Kidney capillary endothelial cell (primary cell): ENCODE measurements around the gene MPP3.
"Not testable (repeated sequence)": the region's sequence is repeated elsewhere in the genome, so short reads cannot be mapped to it uniquely, and the experiment has no call there.

ENCODE experiments used
- DNase-seq: peaks from one replicate; pipeline ENCODE4 v3.0.0-alpha.2; 2018; ENCODE audit warnings: low spot score

The MPP3 gene

GRCh38 chr17:43860927-43861622 is 28.1 kb upstream of the MPP3 start:
- peak; percentile 26 for DNase-seq

GRCh38 chr17:43860077-43860725 is 27.3 kb upstream of the MPP3 start:
- DNase-seq: no peak

DNA sequence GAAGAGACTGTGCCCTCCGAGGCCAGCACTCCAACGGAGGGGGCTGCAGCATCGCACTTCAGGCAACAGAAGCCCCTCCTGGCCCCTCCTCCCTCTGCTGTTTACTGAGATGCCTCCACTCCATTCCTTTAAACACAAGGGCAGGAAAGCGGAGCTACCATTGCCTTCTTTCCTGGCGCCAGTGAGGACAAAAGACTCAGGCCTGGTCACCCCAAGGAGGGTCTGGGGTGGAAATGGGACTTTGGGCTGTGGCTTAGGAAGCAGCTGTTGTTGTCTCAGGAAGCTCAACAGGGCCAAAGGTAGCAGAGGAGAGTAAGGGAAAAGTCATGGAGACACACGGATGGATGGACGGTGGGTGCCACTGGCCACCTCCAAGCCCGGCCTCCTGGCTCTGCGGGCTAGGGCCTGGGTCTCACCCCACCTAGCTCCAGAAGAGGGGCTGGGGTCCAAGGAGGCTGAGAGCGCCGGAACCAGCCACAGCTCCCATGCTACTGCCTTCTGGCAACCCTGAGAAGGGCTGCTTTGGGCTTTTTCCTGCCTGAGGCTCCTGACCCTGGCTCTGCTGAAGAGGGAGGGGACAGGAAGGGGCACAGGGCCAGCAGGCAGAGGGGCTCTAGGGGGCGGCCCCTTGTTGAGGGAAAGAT is 25.1 kb upstream of the MPP3 start:
- peak; percentile 80 for DNase-seq

GRCh38 chr17:43857141-43857540 is 24.2 kb upstream of the MPP3 start:
- DNase-seq: no peak

- no peak for DNase-seq
Measured at GRCh38 chr17:43856141-43856540, 23.2 kb upstream of the MPP3 start.

DNA sequence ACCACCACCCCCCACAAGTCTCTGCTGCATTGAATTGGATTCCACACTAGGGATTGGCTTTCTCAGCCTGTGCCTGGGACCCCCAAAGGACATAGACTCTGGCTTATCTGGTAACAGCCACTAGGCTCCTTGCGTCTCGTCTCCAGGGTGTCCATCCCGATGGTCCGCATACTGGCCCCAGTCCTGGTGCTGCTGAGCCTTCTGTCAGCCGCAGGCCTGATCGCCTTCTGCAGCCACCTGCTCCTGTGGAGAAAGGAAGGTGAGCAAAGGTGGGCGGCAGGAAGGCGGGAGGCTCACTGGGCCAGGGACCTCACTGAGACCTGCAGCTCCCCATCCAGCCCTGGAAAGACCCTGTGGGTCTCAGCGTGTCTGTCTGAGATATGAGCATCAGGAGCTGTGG is 22.1 kb upstream of the MPP3 start:
- no peak for DNase-seq

GRCh38 chr17:43854498-43854897 is 21.6 kb upstream of the MPP3 start:
- no peak for DNase-seq

- no peak for DNase-seq
Measured at GRCh38 chr17:43853546-43853945, 20.6 kb upstream of the MPP3 start.

DNA sequence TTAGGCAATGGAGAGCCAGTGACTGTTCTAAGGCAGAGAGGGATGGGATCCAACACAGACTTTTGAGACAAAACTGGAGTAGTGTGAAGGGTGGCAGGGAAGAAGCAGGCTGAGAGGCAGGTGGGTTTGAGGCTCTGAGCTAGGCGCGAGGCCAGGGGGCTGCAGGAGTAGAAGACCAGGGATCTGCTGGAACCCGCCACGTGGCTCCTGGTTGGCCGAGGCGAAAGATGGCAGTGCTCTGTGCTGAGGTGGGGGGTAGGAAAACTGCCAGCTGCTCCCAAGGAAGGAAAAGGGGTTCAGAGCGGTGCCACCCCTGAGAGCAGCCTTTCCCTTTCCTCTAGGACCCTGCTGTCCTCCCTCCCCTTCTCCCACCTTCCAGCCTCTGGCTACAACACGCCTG is 19.6 kb upstream of the MPP3 start:
- DNase-seq: no peak

DNA sequence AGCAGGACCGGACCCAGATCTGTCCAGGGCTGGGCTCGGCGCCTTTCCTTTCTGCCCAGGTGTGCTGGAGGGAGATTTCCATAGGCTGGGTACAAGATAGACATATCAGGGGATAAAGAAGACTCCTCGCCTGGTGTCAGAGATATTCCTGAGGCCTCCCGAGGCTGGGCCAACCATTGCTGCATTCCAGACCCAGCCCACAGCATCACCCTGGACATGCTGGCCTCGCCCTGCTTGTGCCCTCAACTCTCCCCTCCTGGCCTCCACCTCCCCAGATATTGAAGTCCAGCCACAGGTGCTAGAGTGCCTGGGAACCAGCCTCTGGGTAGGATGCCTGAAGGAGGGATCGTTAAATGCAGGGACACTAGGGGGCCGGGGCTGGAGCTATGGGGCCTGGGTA is 16.2 kb upstream of the MPP3 start:
- no peak for DNase-seq

DNA sequence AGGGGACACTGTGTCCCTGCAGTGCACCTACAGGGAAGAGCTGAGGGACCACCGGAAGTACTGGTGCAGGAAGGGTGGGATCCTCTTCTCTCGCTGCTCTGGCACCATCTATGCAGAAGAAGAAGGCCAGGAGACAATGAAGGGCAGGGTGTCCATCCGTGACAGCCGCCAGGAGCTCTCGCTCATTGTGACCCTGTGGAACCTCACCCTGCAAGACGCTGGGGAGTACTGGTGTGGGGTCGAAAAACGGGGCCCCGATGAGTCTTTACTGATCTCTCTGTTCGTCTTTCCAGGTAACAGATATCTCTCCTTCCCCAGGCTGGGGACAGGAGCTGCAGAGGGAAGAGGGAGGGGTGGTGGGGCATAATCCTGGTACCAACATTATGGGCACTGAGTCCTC is 15.7 kb upstream of the MPP3 start:
- no peak for DNase-seq

DNA sequence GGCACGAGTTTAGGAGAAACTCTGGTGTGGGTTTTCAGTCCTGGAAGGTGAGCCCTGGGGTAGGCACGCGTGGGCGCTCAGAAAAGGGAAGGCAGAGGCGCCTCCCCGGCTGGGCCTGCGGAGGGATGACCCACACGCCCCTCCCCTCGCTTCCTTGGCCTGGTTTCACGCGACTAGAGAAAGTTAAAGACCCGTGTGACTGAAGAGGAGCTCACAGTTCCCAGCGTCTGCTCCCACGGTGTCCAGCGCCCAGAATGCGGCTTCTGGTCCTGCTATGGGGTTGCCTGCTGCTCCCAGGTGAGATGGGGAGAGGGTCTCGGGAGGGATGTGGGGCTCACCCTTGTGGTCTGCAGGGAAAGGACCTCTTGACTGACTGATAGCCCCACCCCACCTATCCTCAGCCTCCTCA is 14.0 kb upstream of the MPP3 start, which contains the start of gene CD300LG:
Gene CD300LG, plus strand, starts transcription at position 214 of the 409 bp plus-strand sequence. Its CDS starts 41 bp downstream, at position 255.
- DNase-seq: no peak

DNA sequence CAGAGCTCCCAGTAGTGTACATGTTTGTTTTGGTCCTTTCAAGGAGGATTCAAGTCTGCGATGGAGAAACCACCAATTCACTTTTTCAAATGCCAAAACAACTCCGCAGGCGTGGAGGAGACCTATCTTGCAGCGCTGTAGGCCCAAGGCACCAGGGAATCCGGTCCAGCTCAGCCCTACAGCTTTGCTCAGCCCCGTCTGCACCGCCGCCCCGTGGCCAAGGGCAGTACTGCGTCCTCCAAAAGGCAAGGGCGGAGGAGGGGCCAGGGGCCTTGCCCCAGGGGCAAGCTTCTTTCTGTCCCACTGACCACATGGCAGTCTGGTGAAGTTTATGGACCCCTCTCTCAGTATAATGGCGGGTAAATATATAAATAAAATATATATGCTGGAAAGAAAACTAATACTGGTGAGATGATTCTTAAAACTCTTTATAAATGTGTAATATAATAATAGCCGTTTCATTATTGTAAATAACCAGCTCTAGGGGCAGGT is 13.3 kb upstream of the MPP3 start:
- peak; percentile 57 for DNase-seq

- no peak for DNase-seq
Measured at GRCh38 chr17:43845766-43846165, 12.8 kb upstream of the MPP3 start.

GRCh38 chr17:43844241-43844640 is 11.3 kb upstream of the MPP3 start:
- no peak for DNase-seq

- DNase-seq: no peak
Measured at GRCh38 chr17:43842975-43843325, 10.0 kb upstream of the MPP3 start.

- DNase-seq: not testable (repeated sequence)
Measured at GRCh38 chr17:43842091-43842974, 9.4 kb upstream of the MPP3 start.

DNA sequence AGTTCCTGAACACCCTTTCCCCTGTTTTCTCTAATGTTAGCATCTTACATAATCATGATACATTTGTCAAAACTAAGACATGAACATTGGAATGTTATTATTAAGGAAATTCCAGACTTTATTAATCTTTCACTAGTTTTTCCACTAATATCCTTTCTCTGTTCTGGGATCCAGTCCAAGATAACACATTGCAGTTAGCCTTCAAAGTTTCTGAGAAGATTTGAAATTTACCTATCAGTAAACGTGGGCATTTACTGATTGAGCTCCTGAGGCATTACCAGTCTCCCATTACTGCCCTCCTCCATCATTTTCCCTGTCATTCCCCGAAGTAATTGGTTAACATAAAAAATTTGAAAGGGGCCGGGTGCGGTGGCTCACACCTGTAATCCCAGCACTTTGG is 8.3 kb upstream of the MPP3 start:
- no peak for DNase-seq

DNA sequence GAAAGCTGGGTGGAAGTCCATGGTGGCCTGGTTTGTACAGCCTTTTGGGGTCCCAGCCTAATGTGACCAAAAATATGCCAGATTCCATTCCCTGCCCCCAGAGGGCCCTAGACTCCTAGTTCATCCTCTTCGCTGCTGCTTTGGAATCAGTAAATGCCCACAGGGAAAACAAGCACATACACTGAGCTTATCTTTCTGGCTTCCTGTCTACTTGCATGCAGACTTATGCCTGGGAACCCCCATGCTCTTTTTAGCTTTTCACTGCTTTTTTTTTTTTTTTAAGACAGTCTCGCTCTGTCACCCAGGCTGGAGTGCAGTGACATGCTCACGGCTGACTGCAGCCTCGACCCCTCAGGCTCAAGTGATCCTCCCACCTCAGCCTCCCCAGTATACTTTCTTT is 7.9 kb upstream of the MPP3 start:
- no peak for DNase-seq

DNA sequence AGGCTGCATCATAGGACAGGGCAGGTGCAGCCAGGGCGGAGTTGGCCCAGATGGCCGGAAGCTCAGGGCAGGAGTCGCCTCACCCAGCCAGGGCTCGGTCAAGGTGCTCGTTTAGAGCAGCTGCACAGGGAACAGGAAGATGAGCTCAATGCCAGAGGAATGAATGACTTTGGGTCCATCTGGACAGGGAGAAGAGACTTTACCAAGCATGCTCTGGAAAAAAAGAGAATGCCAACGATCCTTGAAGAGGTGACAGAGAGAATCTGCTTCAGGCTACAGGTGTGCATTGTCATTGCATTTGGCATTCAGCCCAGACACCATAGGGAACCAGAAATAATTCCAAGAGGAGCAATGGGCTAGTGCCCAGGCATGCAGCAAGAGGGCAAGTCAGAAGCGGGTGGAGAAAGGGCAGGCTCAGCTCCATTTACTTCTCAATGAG is 6.7 kb upstream of the MPP3 start:
- DNase-seq: no peak

DNA sequence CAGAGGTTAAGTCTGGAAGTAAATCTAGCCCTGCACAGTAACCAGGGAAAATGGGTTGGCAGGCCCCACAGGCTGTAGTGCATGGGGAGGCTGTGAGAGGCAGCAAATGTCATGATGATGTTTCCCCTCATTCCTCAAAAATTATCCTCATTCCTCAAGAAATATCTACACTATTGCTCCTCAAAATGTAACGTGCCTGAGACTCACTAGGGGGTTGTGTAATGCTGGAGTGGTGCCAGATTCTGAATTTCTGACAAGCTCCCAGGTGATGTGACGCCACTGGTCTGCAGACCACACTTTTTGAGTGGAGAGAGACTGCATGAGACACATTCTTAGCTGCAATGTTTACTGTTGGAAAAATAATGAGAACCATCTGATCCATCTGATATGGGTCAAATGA is 1.2 kb upstream of the MPP3 start:
- no peak for DNase-seq
